IMR-90 (cell line): ENCODE measurements around the gene PALLD. TPM values are rescaled to one million over a fixed set of nuclear protein-coding genes. Genes with fewer than 3 reads are reported as not detected.

ENCODE experiments used
- ATAC-seq: fragments of 200-7000 bp; cut with Tn5 transposase; 2 replicates; pipeline ENCODE4 v1.9.1; 2020; ENCODE audit warnings: low read depth, mild to moderate bottlenecking, moderate library complexity
- BruUV-seq: library from RNA; stranded (reverse); fragments of 400-500 nt; replicated peaks from 2 replicates; lab custom pipeline; 2021; lab: Mats Ljungman, UMichigan
- CTCF ChIA-PET: fragments of 300-600 bp; formaldehyde crosslinking; extraction: SDS; loops from one replicate; lab custom pipeline; 2021; ENCODE audit warnings: antibody characterized with exemption; lab: Yijun Ruan, JAX
- POLR2A ChIA-PET: fragments of 300-600 bp; sonication (Branson Sonifier 250); formaldehyde crosslinking; loops from one replicate; lab custom pipeline; 2022; ENCODE audit warnings: antibody characterized with exemption; ENCODE audit not compliant: unreplicated experiment; lab: Charles Lee
- DNase-seq: peaks from one replicate; pipeline ENCODE4 v3.0.0; 2013
- H2AFZ ChIP-seq: replicated peaks from 2 replicates; pipeline ENCODE3; 2013; ENCODE audit warnings: low read length, mild to moderate bottlenecking; ENCODE audit not compliant: poor library complexity
- H2AK5ac ChIP-seq: 2 replicates; pipeline ENCODE4 v1.6.1; 2013; ENCODE audit warnings: low read depth, low read length, inconsistent platforms
- H2AK9ac ChIP-seq: replicated peaks from 2 replicates; pipeline ENCODE3; 2013; ENCODE audit warnings: mild to moderate bottlenecking, low read depth, low read length, moderate library complexity; ENCODE audit not compliant: poor library complexity
- H2BK120ac ChIP-seq: 2 replicates; pipeline ENCODE4 v1.6.1; 2013; ENCODE audit warnings: low read depth, low read length, inconsistent platforms
- H2BK15ac ChIP-seq: 3 replicates; pipeline ENCODE4 v1.6.1; 2013; ENCODE audit warnings: low read depth, low read length, inconsistent platforms
- H2BK20ac ChIP-seq: 2 replicates; pipeline ENCODE4 v1.6.1; 2013; ENCODE audit warnings: low read depth, mild to moderate bottlenecking, inconsistent platforms, low read length, moderate library complexity
- H2BK5ac ChIP-seq: 2 replicates; pipeline ENCODE4 v1.6.1; 2013; ENCODE audit warnings: mild to moderate bottlenecking, low read depth, low read length, inconsistent platforms; ENCODE audit not compliant: poor library complexity, severe bottlenecking
- H3K14ac ChIP-seq: replicated peaks from 2 replicates; pipeline ENCODE4 v1.6.1; 2013; ENCODE audit warnings: low read depth, low read length, inconsistent platforms
- H3K18ac ChIP-seq: 2 replicates; pipeline ENCODE4 v1.6.1; 2013; ENCODE audit warnings: low read depth, low read length, control low read depth
- H3K23ac ChIP-seq: 2 replicates; pipeline ENCODE4 v1.6.1; 2013; ENCODE audit warnings: low read depth, low read length, inconsistent platforms
- H3K27ac ChIP-seq: 2 replicates; pipeline ENCODE4 v1.5.1; 2013; ENCODE audit warnings: mild to moderate bottlenecking, control low read depth, low read length; ENCODE audit not compliant: insufficient read depth
- H3K27me3 ChIP-seq: 2 replicates; pipeline ENCODE4 v1.6.1; 2013; ENCODE audit warnings: low read length; ENCODE audit not compliant: control insufficient read depth, insufficient read depth
- H3K36me3 ChIP-seq: 2 replicates; pipeline ENCODE4 v1.6.1; 2013; ENCODE audit warnings: low read length, mixed read lengths; ENCODE audit not compliant: control insufficient read depth, insufficient read depth
- H3K4ac ChIP-seq: 2 replicates; pipeline ENCODE4 v1.6.1; 2013; ENCODE audit warnings: low read depth, low read length, inconsistent platforms
- H3K4me1 ChIP-seq: 2 replicates; pipeline ENCODE4 v1.6.1; 2013; ENCODE audit warnings: low read length, mixed read lengths; ENCODE audit not compliant: control insufficient read depth, insufficient read depth
- H3K4me2 ChIP-seq: 2 replicates; pipeline ENCODE4 v1.6.1; 2013; ENCODE audit warnings: low read depth, mild to moderate bottlenecking, control low read depth, low read length, moderate library complexity
- H3K4me3 ChIP-seq: 2 replicates; pipeline ENCODE4 v1.5.1; 2013; ENCODE audit warnings: low read depth, mild to moderate bottlenecking, control low read depth, low read length, moderate library complexity; ENCODE audit not compliant: insufficient read depth
- H3K56ac ChIP-seq: 2 replicates; pipeline ENCODE4 v1.6.1; 2013; ENCODE audit warnings: low read length, inconsistent platforms; ENCODE audit not compliant: insufficient read depth; ENCODE audit errors: extremely low read depth
- H3K79me1 ChIP-seq, 2 experiments: 2 replicates each; pipeline ENCODE4 v1.6.1; 2013; ENCODE audit warnings: low read length in 2 of 2, inconsistent platforms in 1 of 2, low read depth in 1 of 2
- H3K9ac ChIP-seq: 2 replicates; pipeline ENCODE4 v1.6.1; 2013; ENCODE audit warnings: low read depth, low read length, control low read depth
- H3K9me1 ChIP-seq: 2 replicates; pipeline ENCODE4 v1.6.1; 2013; ENCODE audit warnings: low read length, inconsistent platforms; ENCODE audit not compliant: insufficient read depth
- H3K9me3 ChIP-seq: 2 replicates; pipeline ENCODE4 v1.6.1; 2013; ENCODE audit warnings: low read length; ENCODE audit not compliant: control insufficient read depth, insufficient read depth
- H4K20me1 ChIP-seq: 2 replicates; pipeline ENCODE4 v1.6.1; 2013; ENCODE audit warnings: low read length, inconsistent platforms; ENCODE audit not compliant: insufficient read depth
- H4K5ac ChIP-seq: 2 replicates; pipeline ENCODE4 v1.6.1; 2013; ENCODE audit warnings: mild to moderate bottlenecking, low read depth, low read length, control low read depth
- H4K8ac ChIP-seq, 2 experiments: 2 replicates each; pipeline ENCODE4 v1.6.1; 2013; ENCODE audit warnings: low read depth in 2 of 2, low read length in 2 of 2, control low read depth in 1 of 2, inconsistent platforms in 1 of 2
- H4K91ac ChIP-seq: 2 replicates; pipeline ENCODE4 v1.6.1; 2013; ENCODE audit warnings: low read depth, low read length, inconsistent platforms; ENCODE audit not compliant: insufficient read depth
- BHLHE40 ChIP-seq: fragments of 150-350 bp; IDR thresholded peaks from 2 replicates; pipeline ENCODE4 v1.6.1; 2016; ENCODE audit warnings: mild to moderate bottlenecking, low read depth, low read length
- CEBPB ChIP-seq: IDR thresholded peaks from 2 replicates; pipeline ENCODE4 v1.6.1; 2012; ENCODE audit warnings: low read depth, low read length, improper control_type of control experiment
- CHD1 ChIP-seq: IDR thresholded peaks from 2 replicates; pipeline ENCODE4 v1.6.1; 2012; ENCODE audit warnings: low read depth, low read length, improper control_type of control experiment
- CTCF ChIP-seq: conservative IDR thresholded peaks from 2 replicates; pipeline ENCODE4 v1.5.1; 2012; ENCODE audit warnings: mild to moderate bottlenecking, low read depth, low read length, improper control_type of control experiment
- ELK1 ChIP-seq: fragments of 150-350 bp; IDR thresholded peaks from 2 replicates; pipeline ENCODE4 v1.6.1; 2016; ENCODE audit warnings: low read depth, mild to moderate bottlenecking, low read length, moderate library complexity, borderline replicate concordance
- FOS ChIP-seq: fragments of 150-350 bp; IDR thresholded peaks from 2 replicates; pipeline ENCODE4 v1.6.1; 2016; ENCODE audit warnings: low read depth, low read length
- MAFK ChIP-seq: IDR thresholded peaks from 2 replicates; pipeline ENCODE4 v1.6.1; 2012; ENCODE audit warnings: low read depth, low read length, improper control_type of control experiment
- MAZ ChIP-seq: IDR thresholded peaks from 2 replicates; pipeline ENCODE4 v1.6.1; 2012; ENCODE audit warnings: low read depth, mild to moderate bottlenecking, low read length, improper control_type of control experiment, moderate library complexity, borderline replicate concordance
- MXI1 ChIP-seq: IDR thresholded peaks from 2 replicates; pipeline ENCODE4 v1.6.1; 2012; ENCODE audit warnings: low read depth, mild to moderate bottlenecking, low read length, moderate library complexity, borderline replicate concordance
- NFE2L2 ChIP-seq: fragments of 150-350 bp; IDR thresholded peaks from 2 replicates; pipeline ENCODE4 v1.6.1; 2016; ENCODE audit warnings: low read depth, mild to moderate bottlenecking, low read length
- POLR2A ChIP-seq: IDR thresholded peaks from 2 replicates; pipeline ENCODE4 v1.6.1; 2012; ENCODE audit warnings: mild to moderate bottlenecking, low read depth, low read length
- RAD21 ChIP-seq: IDR thresholded peaks from 2 replicates; pipeline ENCODE4 v1.6.1; 2012; ENCODE audit warnings: low read length, improper control_type of control experiment
- RCOR1 ChIP-seq: IDR thresholded peaks from 2 replicates; pipeline ENCODE4 v1.6.1; 2012; ENCODE audit warnings: mild to moderate bottlenecking, low read length, improper control_type of control experiment; ENCODE audit not compliant: insufficient replicate concordance
- RFX5 ChIP-seq: IDR thresholded peaks from 2 replicates; pipeline ENCODE4 v1.8.0; 2012; ENCODE audit warnings: low read depth, mild to moderate bottlenecking, low read length, moderate library complexity
- SMC3 ChIP-seq: fragments of 150-350 bp; IDR thresholded peaks from 2 replicates; pipeline ENCODE4 v1.6.1; 2016; ENCODE audit warnings: low read depth, mild to moderate bottlenecking, antibody characterized with exemption, low read length, moderate library complexity
- USF2 ChIP-seq: fragments of 150-350 bp; IDR thresholded peaks from 2 replicates; pipeline ENCODE4 v1.6.1; 2017; ENCODE audit warnings: mild to moderate bottlenecking, antibody characterized with exemption, low read length, low read depth
- WGBS, 2 experiments: methylation state at CpG; one replicate each; pipeline versions ENCODE4 v1.1.5 to v1.1.7; 2013; ENCODE audit warnings: missing lambda C conversion rate in 2 of 2; ENCODE audit not compliant: insufficient read length in 1 of 2; ENCODE audit errors: extremely low coverage in 2 of 2; 5-methylcytosine and 5-hydroxymethylcytosine counted together
- dilution Hi-C: fragments of 300-500 bp; cut with HindIII; formaldehyde crosslinking; loops from one replicate; pipeline ENCODE4 v1.14.3; 2018; ENCODE audit warnings: low sequenced_read_pairs; ENCODE audit not compliant: unreplicated experiment
- in situ Hi-C: fragments of 300-500 bp; cut with MboI; formaldehyde crosslinking; loops from 3 replicates; pipeline ENCODE4 v1.14.3; 2019; ENCODE audit warnings: low sequenced_read_pairs, inconsistent platforms, mixed read lengths
- intact Hi-C: fragments of 100-400 bp; cut with micrococcal nuclease; formaldehyde crosslinking; loops from 2 replicates; pipeline ENCODE4 v1.10.0; 2022
- polyA plus RNA-seq, 3 experiments: library from polyadenylated mRNA; depleted of rRNA; stranded (reverse); fragments of >200 nt; gene quantifications; 2 replicates each; pipeline ENCODE4 v1.2.3, GENCODE V29; 2012; ENCODE audit warnings: low replicate concordance in 1 of 3
- total RNA-seq: library from RNA; depleted of rRNA; stranded (reverse); fragments of >200 nt; gene quantifications from 2 replicates; pipeline ENCODE4 v1.2.3, GENCODE V29; 2012

The PALLD gene
- total and polyA plus RNA-seq, 2 of the 4 experiments (the other 2 are of a cell fraction), result 91.0 to 91.9 TPM

GRCh38 chr4:168573870-168574269 is 77.0 kb downstream of the PALLD start:
- in situ Hi-C loops, result no loop called here
- H2BK20ac ChIP-seq, result no peak overlapping the region
- H4K5ac ChIP-seq, result no peak overlapping the region
- no peak overlapping the region for H3K9ac ChIP-seq
- no peak overlapping the region for H4K8ac ChIP-seq
- H4K91ac ChIP-seq, result no peak overlapping the region
- peaks cover 2% of the 10 kb centered on the region; the same call in 1 of the 2 replicates for H3K4me1 ChIP-seq
- no peaks in the 10 kb centered on the region for H3K9me1 ChIP-seq
- no peak overlapping the region for H3K23ac ChIP-seq
- no TSS peak for BruUV-seq
- H2AK9ac ChIP-seq, result no peak overlapping the region
- H3K56ac ChIP-seq, result no peak overlapping the region
- H3K9me3 ChIP-seq, result no peaks in the 10 kb centered on the region
- no peak overlapping the region for H2AFZ ChIP-seq
- DNase-seq, result no peak
- H3K4ac ChIP-seq, result no peak overlapping the region
- H4K20me1 ChIP-seq, result no peaks in the 10 kb centered on the region
- H2BK120ac ChIP-seq, result no peak overlapping the region
- H3K4me2 ChIP-seq, result no peak overlapping the region
- no peaks in the 10 kb centered on the region for H3K36me3 ChIP-seq
- no peak overlapping the region for H3K14ac ChIP-seq
- no peak overlapping the region for H3K4me3 ChIP-seq
- dilution Hi-C loops, result no loop called here
- ChIA-PET CTCF (no interaction called here), POLR2A (no interaction called here)
- no peak overlapping the region for H3K27ac ChIP-seq
- H3K18ac ChIP-seq, result no peak overlapping the region
- H2BK5ac ChIP-seq, result no peak overlapping the region
- no peaks in the 10 kb centered on the region for H3K27me3 ChIP-seq
- TF ChIP-seq CTCF (no peak), MAZ (no peak), RFX5 (no peak), CHD1 (no peak), CEBPB (no peak), BHLHE40 (no peak), MAFK (no peak), FOS (no peak), RAD21 (no peak), ELK1 (no peak), MXI1 (no peak), USF2 (no peak), RCOR1 (no peak), POLR2A (no peak), SMC3 (no peak), NFE2L2 (no peak)
- intact Hi-C loops, result no loop called here
- no CpG with 5 or more reads among the region's 3 CpGs for WGBS, 2 experiments
- ATAC-seq, result no peak
- no peak overlapping the region for H2BK15ac ChIP-seq
- H3K79me1 ChIP-seq, result no peaks in the 10 kb centered on the region
- H2AK5ac ChIP-seq, result no peak overlapping the region
